Hepatocyte (in vitro differentiated cells): ENCODE measurements around the gene TMEM89. TPM values are rescaled to one million over a fixed set of nuclear protein-coding genes. Genes with fewer than 3 reads are reported as not detected.

Experiments used
- DNase-seq: peaks from one replicate; pipeline ENCODE4 v3.0.0-alpha.2; 2016; ENCODE audit warnings: low spot score
- H2AFZ ChIP-seq: fragments of 200-600 bp; sonication (generic); 2 replicates; pipeline ENCODE4 v1.6.0; 2016; ENCODE audit warnings: antibody characterized with exemption, mild to moderate bottlenecking
- H3K27ac ChIP-seq: fragments of 200-600 bp; sonication (generic); 2 replicates; pipeline ENCODE4 v1.5.1; 2016; ENCODE audit warnings: mild to moderate bottlenecking
- H3K27me3 ChIP-seq: fragments of 200-600 bp; sonication (generic); 2 replicates; pipeline ENCODE4 v1.6.1; 2016
- H3K36me3 ChIP-seq: fragments of 200-600 bp; sonication (generic); replicated peaks from 2 replicates; pipeline ENCODE4 v1.5.1; 2016; ENCODE audit warnings: low read depth; ENCODE audit not compliant: insufficient read depth
- H3K4me1 ChIP-seq: fragments of 200-600 bp; sonication (generic); 2 replicates; pipeline ENCODE4 v1.5.1; 2016; ENCODE audit warnings: mild to moderate bottlenecking, moderate library complexity; ENCODE audit not compliant: insufficient read depth
- H3K4me2 ChIP-seq: fragments of 200-600 bp; sonication (generic); 2 replicates; pipeline ENCODE4 v1.6.0; 2016
- H3K4me3 ChIP-seq: fragments of 200-600 bp; sonication (generic); 2 replicates; pipeline ENCODE4 v1.5.1; 2016; ENCODE audit warnings: mild to moderate bottlenecking
- H3K79me2 ChIP-seq: fragments of 200-600 bp; sonication (generic); 2 replicates; pipeline ENCODE4 v1.6.0; 2017; ENCODE audit warnings: mild to moderate bottlenecking
- H3K9me2 ChIP-seq: fragments of 200-600 bp; sonication (generic); replicated peaks from 2 replicates; pipeline ENCODE4 v1.6.0; 2017; ENCODE audit warnings: mild to moderate bottlenecking; ENCODE audit not compliant: insufficient read depth
- H3K9me3 ChIP-seq: fragments of 200-600 bp; sonication (generic); 2 replicates; pipeline ENCODE4 v1.5.1; 2016; ENCODE audit warnings: low read depth, mild to moderate bottlenecking
- H4K20me1 ChIP-seq: fragments of 200-600 bp; sonication (generic); 2 replicates; pipeline ENCODE4 v1.6.0; 2016; ENCODE audit warnings: mild to moderate bottlenecking; ENCODE audit not compliant: insufficient read depth, poor library complexity, severe bottlenecking
- CTCF ChIP-seq: fragments of 200-600 bp; sonication (generic); IDR thresholded peaks from 2 replicates; pipeline ENCODE4 v1.5.1; 2016; ENCODE audit warnings: antibody characterized with exemption, mild to moderate bottlenecking; ENCODE audit not compliant: poor library complexity
- EZH2 ChIP-seq: fragments of 200-600 bp; sonication (generic); IDR thresholded peaks from 2 replicates; pipeline ENCODE4 v1.6.1; 2016; ENCODE audit warnings: antibody characterized with exemption, mild to moderate bottlenecking, borderline replicate concordance
- EZH2phosphoT487 ChIP-seq: fragments of 200-600 bp; sonication (generic); IDR thresholded peaks from one replicate; pipeline ENCODE4 v1.6.1; 2018; ENCODE audit warnings: antibody characterized with exemption, mild to moderate bottlenecking, low read depth, moderate library complexity; ENCODE audit not compliant: unreplicated experiment, severe bottlenecking
- WGBS: methylation state at CpG from one replicate; pipeline ENCODE4 v1.1.6; 2016; ENCODE audit warnings: low lambda C conversion rate; ENCODE audit errors: missing lambda C conversion rate; 5-methylcytosine and 5-hydroxymethylcytosine counted together
- polyA plus RNA-seq: library from polyadenylated mRNA; unstranded; fragments of >200 nt; fragmentation: Nextera tagmentation; extraction: Ambion mirVana; gene quantifications from 2 replicates; pipeline ENCODE4 v1.2.1, GENCODE V29; 2016
- total RNA-seq: library from RNA; depleted of rRNA; stranded (reverse); fragments of >200 nt; gene quantifications from 2 replicates; pipeline ENCODE4 v1.2.3, GENCODE V29; 2014

TMEM89 gene
- total and polyA plus RNA-seq, 2 experiments from 2014 or later, result not detected

GRCh38 chr3:48651771-48652170 lies 30.2 kb upstream of the TMEM89 start:
- no peaks in the 10 kb centered on the region for H3K9me2 ChIP-seq
- no peak overlapping the region for H3K4me2 ChIP-seq
- H3K36me3 ChIP-seq, result no peaks in the 10 kb centered on the region
- no peaks in the 10 kb centered on the region for H3K27me3 ChIP-seq
- no peaks in the 10 kb centered on the region for H3K79me2 ChIP-seq
- 88% methylated on average over 11 of the region's 11 CpGs for WGBS
- no peak overlapping the region for H2AFZ ChIP-seq
- TF ChIP-seq EZH2phosphoT487 (no peak), EZH2 (no peak), CTCF (no peak)
- DNase-seq, result no peak
- H3K4me1 ChIP-seq, result no peaks in the 10 kb centered on the region
- H3K4me3 ChIP-seq, result no peak overlapping the region
- no peaks in the 10 kb centered on the region for H4K20me1 ChIP-seq
- no peak overlapping the region for H3K27ac ChIP-seq
- H3K9me3 ChIP-seq, result no peaks in the 10 kb centered on the region

GRCh38 chr3:48650723-48651122 lies 29.2 kb upstream of the TMEM89 start:
- Histone ChIP-seq H3K79me2 (no peaks in the 10 kb centered on the region), H3K36me3 (no peaks in the 10 kb centered on the region), H4K20me1 (no peaks in the 10 kb centered on the region), H3K27me3 (no peaks in the 10 kb centered on the region), H2AFZ (no peak overlapping the region), H3K4me2 (no peak overlapping the region), H3K9me2 (no peaks in the 10 kb centered on the region), H3K4me1 (no peaks in the 10 kb centered on the region), H3K27ac (no peak overlapping the region), H3K9me3 (no peaks in the 10 kb centered on the region), H3K4me3 (no peak overlapping the region)
- WGBS, result 92% methylated on average over 12 of the region's 12 CpGs
- TF ChIP-seq EZH2 (no peak), EZH2phosphoT487 (no peak), CTCF (no peak)
- no peak for DNase-seq

GRCh38 chr3:48648188-48648850 lies 26.8 kb upstream of the TMEM89 start:
- Histone ChIP-seq H3K9me2 (no peaks in the 10 kb centered on the region), H2AFZ (no peak overlapping the region), H3K27me3 (no peaks in the 10 kb centered on the region), H3K9me3 (no peaks in the 10 kb centered on the region), H3K4me3 (no peak overlapping the region), H3K79me2 (no peaks in the 10 kb centered on the region), H3K27ac (no peak overlapping the region), H3K4me2 (no peak overlapping the region), H4K20me1 (no peaks in the 10 kb centered on the region), H3K36me3 (no peaks in the 10 kb centered on the region), H3K4me1 (no peaks in the 10 kb centered on the region)
- no peak for DNase-seq
- TF ChIP-seq CTCF, result no peak
- TF ChIP-seq EZH2, result no peak
- TF ChIP-seq EZH2phosphoT487, result no peak
- 95% methylated on average over 15 of the region's 15 CpGs for WGBS
